Fibroblast of mammary gland (primary cell): ENCODE data around the gene UBE2S.

Experiments
- DNase-seq: peaks from one replicate; pipeline ENCODE4 v3.0.0-alpha.2; 2010; ENCODE audit warnings: low read depth
- H3K4me3 ChIP-seq: 2 replicates; pipeline ENCODE4 v1.5.1; 2011; ENCODE audit warnings: low read depth, mild to moderate bottlenecking, low read length, moderate library complexity; ENCODE audit not compliant: control insufficient read depth
- TF ChIP-seq, protein P1 (sequence below): conservative IDR thresholded peaks from 2 replicates; pipeline ENCODE4 v1.5.1; 2011; ENCODE audit warnings: low read depth, low read length, inconsistent platforms; ENCODE audit not compliant: control insufficient read depth, insufficient read depth

The UBE2S gene

DNA sequence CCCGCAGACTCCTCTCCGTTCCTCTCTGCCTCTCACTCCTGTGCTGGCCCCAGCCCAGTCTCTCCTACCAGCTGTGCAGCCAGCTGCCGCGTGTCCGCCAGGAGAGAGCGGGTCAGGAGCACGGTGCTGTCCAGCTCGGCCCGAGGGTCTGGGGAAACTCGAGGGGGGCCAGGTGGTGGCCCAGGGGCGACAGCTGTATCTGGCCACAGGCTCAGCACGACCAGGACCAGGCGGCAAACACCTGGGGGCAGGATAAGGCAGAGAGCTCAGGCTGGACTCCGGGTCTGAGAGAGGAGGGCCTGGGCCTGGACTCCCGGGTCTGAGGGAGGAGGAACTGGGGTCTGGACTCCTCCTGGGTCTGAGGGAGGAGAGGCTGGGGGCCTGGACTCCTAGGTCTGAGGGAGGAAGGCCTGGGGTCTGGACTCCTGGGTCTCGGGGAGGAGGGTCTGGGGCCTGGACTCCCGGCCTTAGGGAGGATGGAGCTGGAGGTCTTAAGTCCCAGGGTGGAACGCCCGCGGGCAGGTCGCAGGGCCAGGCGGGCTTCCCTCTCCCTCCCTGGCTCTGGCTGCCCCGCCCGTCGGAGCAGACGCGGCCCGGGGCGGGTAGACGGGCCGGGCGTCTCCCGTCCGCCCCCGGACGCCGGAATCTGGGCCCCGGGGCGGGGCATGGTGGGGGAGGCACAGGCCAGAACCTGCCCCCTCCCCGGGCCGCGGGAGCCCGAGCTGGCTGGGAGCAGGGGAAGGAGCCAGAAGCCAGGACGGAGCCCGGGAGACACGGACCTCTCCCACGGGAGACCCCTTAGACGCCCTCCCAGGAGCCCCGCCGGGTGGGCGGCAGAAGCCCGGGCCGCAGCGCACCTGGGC lies 38.7 kb downstream of the UBE2S start:
- TF ChIP-seq, protein P1, sequence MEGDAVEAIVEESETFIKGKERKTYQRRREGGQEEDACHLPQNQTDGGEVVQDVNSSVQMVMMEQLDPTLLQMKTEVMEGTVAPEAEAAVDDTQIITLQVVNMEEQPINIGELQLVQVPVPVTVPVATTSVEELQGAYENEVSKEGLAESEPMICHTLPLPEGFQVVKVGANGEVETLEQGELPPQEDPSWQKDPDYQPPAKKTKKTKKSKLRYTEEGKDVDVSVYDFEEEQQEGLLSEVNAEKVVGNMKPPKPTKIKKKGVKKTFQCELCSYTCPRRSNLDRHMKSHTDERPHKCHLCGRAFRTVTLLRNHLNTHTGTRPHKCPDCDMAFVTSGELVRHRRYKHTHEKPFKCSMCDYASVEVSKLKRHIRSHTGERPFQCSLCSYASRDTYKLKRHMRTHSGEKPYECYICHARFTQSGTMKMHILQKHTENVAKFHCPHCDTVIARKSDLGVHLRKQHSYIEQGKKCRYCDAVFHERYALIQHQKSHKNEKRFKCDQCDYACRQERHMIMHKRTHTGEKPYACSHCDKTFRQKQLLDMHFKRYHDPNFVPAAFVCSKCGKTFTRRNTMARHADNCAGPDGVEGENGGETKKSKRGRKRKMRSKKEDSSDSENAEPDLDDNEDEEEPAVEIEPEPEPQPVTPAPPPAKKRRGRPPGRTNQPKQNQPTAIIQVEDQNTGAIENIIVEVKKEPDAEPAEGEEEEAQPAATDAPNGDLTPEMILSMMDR: no peak
- DNase-seq: peak; percentile 33
- H3K4me3 ChIP-seq: peak overlapping the region; percentile 35

DNA sequence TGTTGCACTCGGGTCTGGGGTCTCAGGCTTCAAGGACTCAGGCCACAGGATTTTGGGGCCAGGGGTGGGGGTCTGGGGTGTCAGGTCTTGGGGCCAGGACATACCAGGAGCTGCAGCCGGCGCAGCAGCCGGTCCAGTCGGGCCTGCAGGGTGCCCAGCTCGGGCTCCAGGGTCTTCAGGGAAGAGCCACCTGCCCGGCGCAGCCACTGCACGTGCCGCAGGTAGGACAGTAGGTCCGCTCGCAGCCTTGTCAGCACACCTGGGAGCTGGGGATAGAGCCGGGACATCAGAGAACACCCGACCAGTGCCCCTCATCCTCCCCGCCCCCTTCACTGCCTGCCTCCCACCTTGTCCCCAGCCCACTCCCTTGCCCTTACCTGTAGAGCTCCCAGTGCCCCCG lies 39.5 kb downstream of the UBE2S start:
- H3K4me3 ChIP-seq: no peak overlapping the region
- TF ChIP-seq, protein P1: no peak
- DNase-seq: no peak

DNA sequence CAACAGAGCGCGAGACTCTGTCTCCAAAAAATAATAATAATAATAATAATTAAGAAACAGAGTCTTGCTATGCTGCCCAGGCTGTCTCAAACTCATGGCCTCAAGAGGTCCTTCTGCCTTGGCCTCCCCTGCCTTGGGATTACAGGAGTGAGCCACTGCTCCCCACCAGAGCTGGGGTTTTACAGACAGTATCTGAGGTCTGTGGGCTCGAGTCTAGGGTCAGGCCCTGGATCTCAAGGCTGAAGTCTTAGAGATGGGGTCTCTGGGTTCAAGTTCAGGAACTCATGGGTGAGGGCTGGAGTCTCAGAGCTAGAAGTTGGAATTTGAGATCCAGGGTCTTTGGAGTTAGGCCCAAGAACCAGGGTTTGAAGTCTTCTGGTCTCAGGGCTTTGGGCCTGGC lies 40.8 kb downstream of the UBE2S start:
- TF ChIP-seq, protein P1: no peak

DNA sequence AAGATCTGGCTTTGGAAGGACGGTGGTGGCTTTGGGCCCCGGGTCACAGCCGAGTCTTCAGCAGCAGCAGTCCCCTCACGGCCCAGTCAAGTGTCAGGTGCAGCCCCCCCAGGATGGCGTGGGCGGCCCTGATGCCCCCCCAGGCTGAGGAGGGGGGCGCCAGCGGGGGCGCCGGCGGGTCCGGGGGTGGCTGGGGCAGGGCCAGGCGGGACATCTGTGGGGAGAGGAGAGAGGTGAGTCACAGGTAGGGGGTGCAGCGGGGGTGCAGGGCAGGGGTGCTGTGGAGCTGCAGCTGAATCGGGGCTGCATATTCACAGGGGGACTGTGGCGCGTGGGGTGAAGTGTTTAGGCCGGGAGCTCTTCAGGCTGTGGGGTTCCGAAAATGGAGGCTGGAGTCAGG lies 41.6 kb downstream of the UBE2S start:
- TF ChIP-seq, protein P1: no peak
- H3K4me3 ChIP-seq: no peak overlapping the region
- DNase-seq: no peak

More for the DNA sequence above, 40.8 kb downstream of the UBE2S start:
- H3K4me3 ChIP-seq: no peak overlapping the region
- no peak for DNase-seq

DNA sequence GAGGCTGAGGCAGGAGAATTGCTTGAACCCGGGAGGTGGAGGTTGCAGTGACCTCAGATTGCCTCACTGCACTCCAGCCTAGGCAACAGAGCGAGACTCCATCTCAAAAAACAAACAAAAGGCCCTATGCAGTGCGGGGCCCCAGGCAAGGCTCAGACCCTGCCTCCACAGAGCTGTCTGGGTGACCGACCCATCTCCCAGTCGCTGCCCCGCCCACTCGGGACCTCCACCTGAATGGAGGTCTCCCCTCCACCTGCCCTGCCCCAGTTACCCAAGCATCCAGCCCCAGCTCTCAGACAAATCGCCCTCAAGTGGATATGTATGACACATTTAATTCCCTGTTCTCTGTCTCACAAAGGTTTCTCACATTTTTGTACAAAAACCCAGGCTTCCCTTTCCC lies 42.3 kb downstream of the UBE2S start:
- TF ChIP-seq, protein P1: no peak
- no peak for DNase-seq

DNA sequence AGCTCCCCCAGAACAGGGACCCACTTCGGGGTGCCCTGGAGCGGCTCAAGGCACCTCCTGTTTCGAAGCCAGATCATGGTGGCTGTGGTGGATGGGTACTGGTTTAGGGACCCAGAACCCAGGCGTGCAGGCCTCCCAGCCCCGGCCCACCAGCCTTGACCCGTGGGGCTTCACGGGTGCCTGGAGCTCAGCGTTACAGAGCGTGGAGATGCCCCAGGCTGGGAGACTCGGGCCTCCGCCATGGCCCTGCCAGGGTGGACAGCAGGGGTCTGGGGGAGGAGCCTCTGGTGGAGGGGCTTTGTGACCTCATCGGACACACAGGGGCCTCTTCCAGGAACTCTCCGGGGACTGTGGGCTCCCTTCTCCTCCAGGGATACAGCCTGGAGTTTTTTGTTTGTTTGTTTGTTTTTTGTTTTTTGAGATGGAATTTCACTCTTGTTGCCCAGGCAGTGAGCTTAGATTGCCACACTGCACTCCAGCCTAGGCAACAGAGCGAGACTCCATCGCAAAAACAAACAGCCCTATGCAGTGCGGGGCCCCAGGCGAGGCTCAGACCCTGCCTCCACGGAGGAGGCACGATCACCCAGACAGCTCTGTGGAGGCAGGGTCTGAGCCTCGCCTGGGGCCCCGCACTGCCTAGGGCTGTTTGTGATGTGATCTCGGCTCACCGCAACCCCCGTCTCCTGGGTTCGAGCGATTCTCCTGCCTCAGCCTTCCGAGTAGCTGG lies 44.4 kb downstream of the UBE2S start, which contains the start of gene GARIN5B:
Gene GARIN5B (minus strand): TSS at position 271 of the 727 bp plus-strand sequence. CDS start 194 bp downstream, at position 77.
- no peak within 1 kb of the TSS for H3K4me3 ChIP-seq
- no peak for DNase-seq
- TF ChIP-seq, protein P1: no peak

More for the DNA sequence above, 42.3 kb downstream of the UBE2S start:
- no peak overlapping the region for H3K4me3 ChIP-seq
